C4-2B (cell line): ENCODE measurements around the gene HSPA12A.

Source experiments
- H3K27ac ChIP-seq: fragments of 450-650 bp; 2 replicates; pipeline ENCODE4 v1.5.1; 2017
- ZFX ChIP-seq: fragments of 450-650 bp; IDR thresholded peaks from 2 replicates; pipeline ENCODE4 v1.6.1; 2017
- TF ChIP-seq, protein P1 (sequence below): fragments of 450-650 bp; conservative IDR thresholded peaks from 2 replicates; pipeline ENCODE4 v1.5.1; 2017; ENCODE audit warnings: mild to moderate bottlenecking

Gene HSPA12A

GRCh38 chr10:116723428-116724281 is 18.7 kb downstream of the HSPA12A start:
- TF ChIP-seq ZFX, result no peak
- TF ChIP-seq, protein P1, sequence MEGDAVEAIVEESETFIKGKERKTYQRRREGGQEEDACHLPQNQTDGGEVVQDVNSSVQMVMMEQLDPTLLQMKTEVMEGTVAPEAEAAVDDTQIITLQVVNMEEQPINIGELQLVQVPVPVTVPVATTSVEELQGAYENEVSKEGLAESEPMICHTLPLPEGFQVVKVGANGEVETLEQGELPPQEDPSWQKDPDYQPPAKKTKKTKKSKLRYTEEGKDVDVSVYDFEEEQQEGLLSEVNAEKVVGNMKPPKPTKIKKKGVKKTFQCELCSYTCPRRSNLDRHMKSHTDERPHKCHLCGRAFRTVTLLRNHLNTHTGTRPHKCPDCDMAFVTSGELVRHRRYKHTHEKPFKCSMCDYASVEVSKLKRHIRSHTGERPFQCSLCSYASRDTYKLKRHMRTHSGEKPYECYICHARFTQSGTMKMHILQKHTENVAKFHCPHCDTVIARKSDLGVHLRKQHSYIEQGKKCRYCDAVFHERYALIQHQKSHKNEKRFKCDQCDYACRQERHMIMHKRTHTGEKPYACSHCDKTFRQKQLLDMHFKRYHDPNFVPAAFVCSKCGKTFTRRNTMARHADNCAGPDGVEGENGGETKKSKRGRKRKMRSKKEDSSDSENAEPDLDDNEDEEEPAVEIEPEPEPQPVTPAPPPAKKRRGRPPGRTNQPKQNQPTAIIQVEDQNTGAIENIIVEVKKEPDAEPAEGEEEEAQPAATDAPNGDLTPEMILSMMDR, result no peak
- H3K27ac ChIP-seq, result no peak overlapping the region

DNA sequence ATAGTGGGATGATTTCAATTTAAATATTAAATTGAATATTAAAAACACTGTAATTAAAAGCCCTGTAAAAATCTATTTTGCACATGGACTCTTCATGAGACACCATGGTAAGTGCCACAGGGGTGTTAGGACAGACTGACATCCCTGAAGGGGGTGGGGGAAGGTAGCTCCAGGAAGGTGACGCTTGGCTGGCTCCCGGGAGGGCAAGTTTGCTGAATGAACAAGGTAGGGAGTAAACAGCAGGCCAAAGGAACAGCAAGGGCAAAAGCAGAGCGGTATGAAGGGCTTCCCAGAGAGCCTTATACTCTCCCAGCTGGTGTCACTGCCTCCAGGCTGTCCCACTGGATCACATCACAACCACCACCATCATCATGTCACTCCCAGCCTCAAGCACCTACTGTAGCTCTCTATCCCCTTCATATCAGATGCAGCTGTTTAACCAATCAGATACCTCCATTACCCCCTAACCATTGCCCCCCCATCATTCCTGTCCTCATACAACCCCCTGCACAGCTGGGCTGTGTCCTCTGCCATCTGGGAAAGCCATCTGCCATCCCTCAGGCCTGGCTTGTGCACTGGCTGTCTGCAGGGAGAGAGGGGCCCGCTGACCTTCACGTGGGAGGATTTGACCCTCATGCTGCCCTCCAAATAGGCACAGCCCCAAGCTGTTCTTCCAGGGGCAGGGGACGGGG is 19.5 kb downstream of the HSPA12A start:
- no peak for TF ChIP-seq ZFX
- TF ChIP-seq, protein P1, result no peak
- H3K27ac ChIP-seq, result no peak overlapping the region

GRCh38 chr10:116721547-116722392 is 20.6 kb downstream of the HSPA12A start:
- TF ChIP-seq, protein P1, result no peak
- TF ChIP-seq ZFX, result no peak
- H3K27ac ChIP-seq, result no peak overlapping the region

GRCh38 chr10:116720668-116721546 is 21.5 kb downstream of the HSPA12A start:
- H3K27ac ChIP-seq, result no peak overlapping the region
- TF ChIP-seq, protein P1, result no peak
- TF ChIP-seq ZFX, result no peak

GRCh38 chr10:116720241-116720643 is 22.1 kb downstream of the HSPA12A start:
- H3K27ac ChIP-seq, result no peak overlapping the region
- no peak for TF ChIP-seq ZFX
- TF ChIP-seq, protein P1, result no peak

DNA sequence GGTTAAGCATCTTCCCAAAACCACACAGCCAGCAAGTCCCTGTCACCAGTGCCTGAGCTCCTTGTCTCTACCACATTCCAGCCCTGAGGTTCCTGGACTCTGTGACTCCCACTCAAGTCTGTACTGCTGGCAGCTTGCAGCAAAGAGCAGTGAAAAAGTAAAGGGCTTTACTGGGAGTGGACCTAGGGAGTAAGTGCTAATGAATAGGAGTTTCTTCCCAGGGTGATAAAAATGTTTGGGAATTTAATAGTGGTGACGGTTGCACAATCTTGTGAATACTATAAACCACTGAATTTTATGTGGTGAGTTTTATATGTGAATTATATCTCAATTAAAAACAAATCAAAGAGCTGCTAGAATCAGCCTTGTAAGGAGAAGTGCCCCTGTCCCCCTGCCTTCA is 22.6 kb downstream of the HSPA12A start:
- TF ChIP-seq ZFX, result no peak
- TF ChIP-seq, protein P1, result no peak
- no peak overlapping the region for H3K27ac ChIP-seq
